Raji (cell line): Measurements from ENCODE around the gene MYH16.

ENCODE experiments used
- POLR2A ChIP-seq: IDR thresholded peaks from 2 replicates; pipeline ENCODE4 v1.6.1; 2011; ENCODE audit warnings: low read depth, low read length, control low read depth; ENCODE audit not compliant: insufficient read depth

The MYH16 gene

DNA sequence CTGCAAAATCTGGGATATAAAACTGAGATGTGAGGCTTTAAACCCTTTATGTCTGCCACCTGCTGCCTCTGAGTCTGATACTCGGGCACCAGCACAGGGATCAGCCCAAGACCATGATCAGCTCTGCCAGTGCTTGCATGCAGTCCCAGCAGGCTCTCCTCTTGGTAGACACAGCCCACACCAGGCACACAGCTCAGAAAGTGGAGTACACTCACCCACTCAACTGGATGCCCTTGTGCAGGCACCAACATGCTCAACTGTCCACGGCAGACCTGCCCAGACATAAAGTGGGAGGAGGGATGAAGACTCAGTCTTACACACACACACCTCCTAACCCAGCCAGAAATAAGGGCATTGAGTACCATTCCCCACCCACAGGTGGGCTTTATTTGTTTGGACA is 18.2 kb upstream of the MYH16 start:
- no peak for TF ChIP-seq POLR2A

GRCh38 chr7:99255463-99255862 is 17.2 kb upstream of the MYH16 start:
- no peak for TF ChIP-seq POLR2A

GRCh38 chr7:99257065-99257464 is 15.6 kb upstream of the MYH16 start:
- no peak for TF ChIP-seq POLR2A

GRCh38 chr7:99257675-99258074 is 15.0 kb upstream of the MYH16 start:
- TF ChIP-seq POLR2A: no peak

GRCh38 chr7:99258501-99258900 is 14.1 kb upstream of the MYH16 start:
- no peak for TF ChIP-seq POLR2A

- no peak for TF ChIP-seq POLR2A
These were observed 12.2 kb upstream of the MYH16 start for GRCh38 chr7:99260395-99260794.

- no peak for TF ChIP-seq POLR2A
These were observed 11.0 kb upstream of the MYH16 start for GRCh38 chr7:99261646-99262045.

- TF ChIP-seq POLR2A: no peak
These were observed 6.7 kb upstream of the MYH16 start for GRCh38 chr7:99265848-99266480.

DNA sequence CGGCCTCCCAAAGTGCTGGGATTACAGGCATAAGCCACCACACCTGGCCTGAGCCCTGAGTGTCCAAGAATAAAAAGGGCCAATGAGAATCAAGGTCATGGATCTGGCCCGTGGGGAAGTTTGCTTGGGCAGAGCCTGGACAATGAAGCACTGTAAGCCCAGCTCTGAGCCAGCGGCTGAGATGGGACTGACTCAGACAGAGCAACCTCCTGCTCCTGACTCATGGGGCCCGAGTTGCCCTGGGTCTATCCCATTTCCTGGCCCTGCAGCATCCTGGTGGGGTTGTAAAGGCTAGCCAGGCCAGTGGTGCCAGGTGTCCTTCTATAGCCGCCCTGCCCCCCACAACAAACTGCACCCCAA is 5.2 kb upstream of the MYH16 start:
- no peak for TF ChIP-seq POLR2A

DNA sequence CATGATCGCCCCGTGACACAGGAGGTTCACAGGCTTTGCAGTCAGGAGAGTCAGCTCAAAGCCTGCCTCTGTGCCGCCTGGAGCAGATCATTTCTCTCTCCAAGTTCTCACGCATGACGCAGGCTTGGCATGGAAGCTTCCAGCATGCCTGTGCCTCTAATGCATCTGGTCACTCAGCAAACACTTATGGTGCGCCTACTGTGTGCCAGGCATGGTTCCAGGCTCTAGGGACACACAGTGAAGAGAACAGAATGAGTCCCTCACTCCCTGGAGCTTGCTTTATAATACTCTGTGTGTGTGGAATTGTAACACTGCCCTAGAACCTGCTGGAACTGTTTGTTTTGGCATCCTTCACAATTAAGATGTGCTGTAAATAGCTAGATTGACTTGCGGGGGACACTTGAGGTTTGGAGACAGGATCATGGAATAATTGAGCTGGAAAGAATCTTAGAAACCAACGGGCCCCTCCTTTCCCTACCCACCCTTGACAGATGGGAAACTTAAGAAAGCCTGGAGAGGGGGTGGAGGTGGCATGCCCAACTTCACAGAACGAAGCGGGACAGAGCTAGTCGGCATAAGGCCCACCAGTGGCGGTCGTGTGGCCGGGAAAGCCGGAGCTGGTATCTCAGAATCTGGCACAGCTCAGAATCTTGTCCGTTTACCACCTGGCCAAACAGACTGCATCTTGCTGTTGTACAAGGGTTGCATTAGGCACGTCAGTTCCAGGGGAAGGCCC is 4.6 kb upstream of the MYH16 start:
- TF ChIP-seq POLR2A: no peak

DNA sequence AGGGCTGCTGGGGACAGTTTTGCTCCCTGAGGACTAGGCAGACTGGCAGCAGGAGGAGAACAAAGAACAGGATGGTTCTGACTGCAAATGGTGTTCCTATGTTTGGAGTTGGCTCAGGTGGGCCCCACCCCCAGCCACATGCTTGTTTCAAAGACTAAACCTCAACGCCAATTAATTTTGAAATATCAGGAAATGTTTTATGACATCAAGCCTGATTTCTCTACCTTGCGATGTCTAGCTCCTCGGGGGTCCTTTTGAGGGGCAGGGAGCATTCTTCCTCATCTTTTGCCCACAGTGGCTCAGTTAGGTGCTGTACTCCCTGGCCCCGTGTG is 4.1 kb upstream of the MYH16 start:
- TF ChIP-seq POLR2A: no peak

DNA sequence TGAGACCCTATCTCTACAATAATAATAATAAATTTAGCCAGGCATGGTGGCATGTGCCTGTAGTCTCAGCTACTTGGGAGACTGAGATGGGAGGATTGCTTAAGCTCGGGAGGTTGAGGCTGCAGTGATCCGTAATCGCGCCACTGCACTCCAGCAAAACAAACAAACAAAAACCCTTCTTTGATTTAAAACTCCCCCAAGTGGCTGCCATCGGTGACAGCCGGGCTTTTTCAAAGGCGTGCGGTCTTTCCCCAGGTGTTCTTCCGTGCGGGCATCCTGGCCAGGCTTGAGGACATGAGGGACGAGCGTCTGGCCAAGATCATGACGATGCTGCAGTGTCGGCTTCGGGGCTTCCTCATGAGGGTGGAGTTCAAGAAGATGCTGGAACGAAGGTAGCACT is 1.9 kb upstream of the MYH16 start:
- no peak for TF ChIP-seq POLR2A

GRCh38 chr7:99275496-99275895 is 2.9 kb downstream of the MYH16 start:
- no peak for TF ChIP-seq POLR2A

GRCh38 chr7:99278180-99278579 is 5.5 kb downstream of the MYH16 start:
- no peak for TF ChIP-seq POLR2A

DNA sequence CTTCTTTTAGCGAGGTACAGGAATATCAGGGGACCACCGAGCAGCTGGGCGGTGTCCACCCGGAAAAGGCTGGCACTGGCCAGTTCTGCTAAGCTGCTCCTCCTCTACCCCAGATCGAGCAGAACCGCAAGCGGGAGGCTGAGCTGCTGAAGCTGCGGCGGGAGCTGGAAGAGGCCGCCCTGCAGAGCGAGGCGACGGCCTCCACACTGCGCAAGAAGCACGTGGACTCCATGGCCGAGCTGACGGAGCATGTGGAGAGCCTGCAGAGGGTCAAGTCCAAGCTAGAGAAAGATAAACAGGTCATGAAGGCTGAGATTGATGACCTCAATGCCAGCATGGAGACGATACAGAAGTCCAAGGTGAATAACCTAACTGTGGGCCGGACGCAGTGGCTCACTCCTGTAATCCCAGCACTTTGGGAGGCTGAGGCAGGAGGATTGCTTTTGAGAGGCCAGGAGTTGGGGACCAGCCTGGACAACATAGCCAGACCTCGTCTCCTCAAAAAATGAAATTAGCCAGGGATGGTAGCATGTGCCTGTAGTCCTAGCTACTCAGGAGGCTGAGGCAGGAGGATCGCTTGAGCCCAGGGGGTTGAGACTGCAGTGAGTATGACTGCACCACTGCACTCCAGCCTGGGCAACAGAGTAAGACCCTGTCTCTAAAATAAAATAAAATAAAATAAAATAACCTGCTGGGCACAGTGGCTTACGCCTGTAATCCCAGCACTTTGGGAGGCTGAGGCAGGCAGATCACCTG is 15.3 kb downstream of the MYH16 start:
- TF ChIP-seq POLR2A: no peak

DNA sequence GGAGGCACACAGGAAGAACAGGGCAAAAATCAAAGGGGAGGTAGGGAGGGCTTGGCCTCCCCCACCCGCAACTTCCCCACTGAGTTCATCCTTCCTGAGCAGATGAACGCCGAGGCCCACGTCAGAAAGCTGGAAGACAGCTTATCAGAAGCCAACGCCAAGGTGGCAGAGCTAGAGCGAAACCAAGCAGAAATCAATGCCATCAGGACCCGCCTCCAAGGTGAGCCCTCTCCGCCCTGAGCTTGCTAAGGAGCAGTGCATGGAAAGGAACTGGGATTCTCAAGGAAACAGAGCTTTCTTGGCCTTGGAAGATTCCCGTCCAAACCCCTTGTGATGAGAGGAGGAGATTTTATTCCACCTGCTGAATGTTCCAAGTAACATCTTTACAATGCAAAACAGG is 16.5 kb downstream of the MYH16 start:
- TF ChIP-seq POLR2A: no peak
